Amygdala (tissue), 56 donors: ENCODE data around the gene RBPJ.
"Not testable (repeated sequence)": the region's sequence is repeated elsewhere in the genome, so short reads cannot be mapped to it uniquely, and the experiment has no call there.

Experiments
- DNase-seq, 56 donors: peaks; one replicate each; lab custom pipeline; 2025; lab: John Stamatoyannopoulos, UW

RBPJ gene

GRCh38 chr4:26331380-26331950 is 10.7 kb downstream of the RBPJ start:
- DNase-seq, result peak in 3 of 56 donors; percentile 8 to 20 (median 9)

- no peak for DNase-seq
These were observed 13.6 kb downstream of the RBPJ start for GRCh38 chr4:26334366-26334765.

GRCh38 chr4:26337612-26338011 is 16.8 kb downstream of the RBPJ start:
- DNase-seq, result no peak

GRCh38 chr4:26342328-26343037 is 21.7 kb downstream of the RBPJ start:
- no peak for DNase-seq

- peak in 5 of 56 donors; percentile 27 to 80 (median 41) for DNase-seq
These were observed 22.2 kb downstream of the RBPJ start for GRCh38 chr4:26343038-26343398.

GRCh38 chr4:26344901-26345564 is 24.2 kb downstream of the RBPJ start:
- DNase-seq, result no peak

- no peak for DNase-seq
These were observed 24.7 kb downstream of the RBPJ start for GRCh38 chr4:26345565-26345938.

GRCh38 chr4:26346203-26346620 is 25.4 kb downstream of the RBPJ start:
- peak in 8 of 56 donors; percentile 9 to 54 (median 23) for DNase-seq

GRCh38 chr4:26349496-26349895 is 28.7 kb downstream of the RBPJ start:
- DNase-seq, result no peak

GRCh38 chr4:26351685-26352084 is 30.9 kb downstream of the RBPJ start:
- no peak for DNase-seq

- DNase-seq, result no peak
These were observed 33.7 kb downstream of the RBPJ start for GRCh38 chr4:26354491-26354890.

- DNase-seq, result no peak
These were observed 34.7 kb downstream of the RBPJ start for GRCh38 chr4:26355392-26356052.

GRCh38 chr4:26356081-26356501 is 35.3 kb downstream of the RBPJ start:
- DNase-seq, result peak in 2 of 56 donors; percentile 5 to 28

- not testable (repeated sequence) for DNase-seq
These were observed 38.7 kb downstream of the RBPJ start for GRCh38 chr4:26359521-26359920.

GRCh38 chr4:26360273-26360672 is 39.5 kb downstream of the RBPJ start:
- no peak for DNase-seq

GRCh38 chr4:26360864-26361263 is 40.0 kb downstream of the RBPJ start:
- no peak for DNase-seq

- DNase-seq, result no peak
These were observed 40.5 kb downstream of the RBPJ start for GRCh38 chr4:26361297-26361696.

- DNase-seq, result no peak
These were observed 42.1 kb downstream of the RBPJ start for GRCh38 chr4:26362745-26363439.

- DNase-seq, result no peak
These were observed 44.8 kb downstream of the RBPJ start for GRCh38 chr4:26365537-26366150.

- no peak for DNase-seq
These were observed 47.0 kb downstream of the RBPJ start for GRCh38 chr4:26367811-26368210.
